Measurements from ENCODE around the gene KLF11. TPM values are rescaled to one million over a fixed set of nuclear protein-coding genes. Genes with fewer than 3 reads are reported as not detected.

The KLF11 gene
- total RNA-seq, 1 donor: 17.2 TPM

GRCh38 chr2:10075571-10076209 lies 32.3 kb downstream of the KLF11 start:
- DNase-seq (ENCODE audit: low read depth): no peak
- H3K4me3 ChIP-seq (ENCODE audit: low read depth, low read length): no peak overlapping the region
- TF ChIP-seq, protein P1, sequence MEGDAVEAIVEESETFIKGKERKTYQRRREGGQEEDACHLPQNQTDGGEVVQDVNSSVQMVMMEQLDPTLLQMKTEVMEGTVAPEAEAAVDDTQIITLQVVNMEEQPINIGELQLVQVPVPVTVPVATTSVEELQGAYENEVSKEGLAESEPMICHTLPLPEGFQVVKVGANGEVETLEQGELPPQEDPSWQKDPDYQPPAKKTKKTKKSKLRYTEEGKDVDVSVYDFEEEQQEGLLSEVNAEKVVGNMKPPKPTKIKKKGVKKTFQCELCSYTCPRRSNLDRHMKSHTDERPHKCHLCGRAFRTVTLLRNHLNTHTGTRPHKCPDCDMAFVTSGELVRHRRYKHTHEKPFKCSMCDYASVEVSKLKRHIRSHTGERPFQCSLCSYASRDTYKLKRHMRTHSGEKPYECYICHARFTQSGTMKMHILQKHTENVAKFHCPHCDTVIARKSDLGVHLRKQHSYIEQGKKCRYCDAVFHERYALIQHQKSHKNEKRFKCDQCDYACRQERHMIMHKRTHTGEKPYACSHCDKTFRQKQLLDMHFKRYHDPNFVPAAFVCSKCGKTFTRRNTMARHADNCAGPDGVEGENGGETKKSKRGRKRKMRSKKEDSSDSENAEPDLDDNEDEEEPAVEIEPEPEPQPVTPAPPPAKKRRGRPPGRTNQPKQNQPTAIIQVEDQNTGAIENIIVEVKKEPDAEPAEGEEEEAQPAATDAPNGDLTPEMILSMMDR (IDR thresholded peaks at IDR 0.05; ENCODE audit: insufficient read depth, low read length): no peak

- DNase-seq (ENCODE audit: low read depth): no peak
- H3K4me3 ChIP-seq (ENCODE audit: low read depth, low read length): no peak overlapping the region
- TF ChIP-seq, protein P1 (IDR thresholded peaks at IDR 0.05; ENCODE audit: insufficient read depth, low read length): no peak
Observed at GRCh38 chr2:10076511-10076910, 33.2 kb downstream of the KLF11 start.

DNA sequence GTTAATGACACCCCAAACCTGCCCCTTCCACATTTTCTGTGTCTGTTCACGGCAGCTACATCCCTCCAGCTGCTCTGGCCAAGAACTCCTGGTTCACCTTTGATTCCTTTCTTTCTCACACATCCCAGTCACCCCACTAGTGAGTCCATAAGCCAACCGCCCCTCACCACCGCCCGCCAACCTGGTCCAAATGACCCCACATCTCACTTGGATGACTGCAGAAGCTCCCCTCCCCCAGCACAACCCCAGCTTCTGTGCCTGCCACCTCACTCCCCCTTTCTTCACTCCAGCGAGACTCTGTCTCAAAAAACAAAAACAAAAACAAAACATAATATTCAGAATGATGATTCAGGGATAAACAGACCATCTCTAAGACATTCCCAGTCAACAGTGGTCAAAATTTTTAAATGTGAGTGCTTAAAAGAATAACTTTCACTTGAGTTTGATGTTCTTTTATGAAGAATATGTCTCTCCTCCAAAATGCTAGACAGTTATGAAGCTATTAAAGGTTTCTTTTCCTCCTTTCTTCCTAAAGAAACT lies 33.7 kb downstream of the KLF11 start:
- TF ChIP-seq, protein P1 (IDR thresholded peaks at IDR 0.05; ENCODE audit: insufficient read depth, low read length): no peak
- no peak overlapping the region for H3K4me3 ChIP-seq (ENCODE audit: low read depth, low read length)
- no peak for DNase-seq (ENCODE audit: low read depth)

DNA sequence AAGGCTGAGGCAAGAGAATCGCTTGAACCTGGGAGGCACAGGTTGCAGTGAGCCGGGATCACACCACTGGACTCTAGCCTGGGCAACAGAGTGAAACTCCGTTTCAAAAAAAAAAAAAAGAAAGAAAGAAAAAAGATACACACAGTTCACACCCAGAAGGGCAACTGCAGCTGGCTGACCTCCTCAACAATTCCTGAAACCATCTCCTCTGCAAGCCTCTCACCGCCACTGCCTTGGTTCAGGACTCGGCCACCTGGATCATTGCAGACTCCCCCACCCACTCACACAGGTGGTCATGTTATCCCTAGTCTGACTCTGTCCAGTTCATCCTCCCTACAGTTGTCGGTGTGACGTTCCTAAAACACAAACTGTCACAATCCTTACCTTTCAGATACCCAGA lies 34.7 kb downstream of the KLF11 start:
- TF ChIP-seq, protein P1 (IDR thresholded peaks at IDR 0.05; ENCODE audit: insufficient read depth, low read length): no peak
- H3K4me3 ChIP-seq (ENCODE audit: low read depth, low read length): no peak overlapping the region
- no peak for DNase-seq (ENCODE audit: low read depth)

- peak; percentile 73 for DNase-seq (ENCODE audit: low read depth)
- H3K4me3 ChIP-seq (ENCODE audit: low read depth, low read length): peak overlapping the region; percentile 54
- TF ChIP-seq, protein P1 (IDR thresholded peaks at IDR 0.05; ENCODE audit: insufficient read depth, low read length): no peak
Observed at GRCh38 chr2:10078704-10079265, 35.4 kb downstream of the KLF11 start.

- peak; percentile 84 for DNase-seq (ENCODE audit: low read depth)
- TF ChIP-seq, protein P1 (IDR thresholded peaks at IDR 0.05; ENCODE audit: insufficient read depth, low read length): no peak
- peak overlapping the region; percentile 54 for H3K4me3 ChIP-seq (ENCODE audit: low read depth, low read length)
Observed at GRCh38 chr2:10079266-10079869, 36.0 kb downstream of the KLF11 start.

All from fibroblast of the aortic adventitia (primary cell).